Activated CD8-positive, alpha-beta memory T cell treated with anti-CD3 and anti-CD28 coated beads, Interleukin-2, amount 50 U/mL, for 4 hours (primary cell): ENCODE results near the gene MYRFL.

Experiments used
- DNase-seq: peaks from one replicate; pipeline ENCODE4 v3.0.0-alpha.2; 2020

Gene MYRFL

DNA sequence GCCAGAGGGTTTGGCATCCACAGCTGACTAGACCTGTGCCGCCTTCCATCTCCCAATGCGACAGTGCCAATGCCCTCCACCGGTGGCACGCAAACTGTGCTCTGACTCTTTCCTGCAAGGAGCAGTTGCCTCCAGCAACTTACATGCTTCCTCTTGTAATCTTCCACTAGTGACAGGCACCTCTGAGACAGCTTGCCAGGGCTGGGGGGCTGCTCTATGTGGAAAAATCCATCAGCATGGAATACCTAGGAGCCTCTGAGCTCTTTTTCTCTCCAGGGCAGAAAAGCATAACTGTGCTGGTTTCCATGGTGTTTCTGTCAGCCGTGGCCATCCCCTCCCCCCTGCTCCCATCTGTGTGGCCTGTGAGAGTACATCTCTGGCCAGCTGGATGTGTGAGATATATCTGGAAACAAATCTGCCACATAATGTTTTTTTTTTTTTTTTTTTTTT lies 110.6 kb downstream of the MYRFL start:
- no peak for DNase-seq

GRCh38 chr12:69936214-69936731 lies 111.2 kb downstream of the MYRFL start:
- DNase-seq, result no peak

- no peak for DNase-seq
Measured at GRCh38 chr12:69936766-69937165, 111.7 kb downstream of the MYRFL start.

- no peak for DNase-seq
Measured at GRCh38 chr12:69947123-69947522, 122.1 kb downstream of the MYRFL start.

GRCh38 chr12:69947897-69948296 lies 122.9 kb downstream of the MYRFL start:
- no peak for DNase-seq

- no peak for DNase-seq
Measured at GRCh38 chr12:69948851-69949250, 123.8 kb downstream of the MYRFL start.

- no peak for DNase-seq
Measured at GRCh38 chr12:69949311-69950002, 124.4 kb downstream of the MYRFL start.

DNA sequence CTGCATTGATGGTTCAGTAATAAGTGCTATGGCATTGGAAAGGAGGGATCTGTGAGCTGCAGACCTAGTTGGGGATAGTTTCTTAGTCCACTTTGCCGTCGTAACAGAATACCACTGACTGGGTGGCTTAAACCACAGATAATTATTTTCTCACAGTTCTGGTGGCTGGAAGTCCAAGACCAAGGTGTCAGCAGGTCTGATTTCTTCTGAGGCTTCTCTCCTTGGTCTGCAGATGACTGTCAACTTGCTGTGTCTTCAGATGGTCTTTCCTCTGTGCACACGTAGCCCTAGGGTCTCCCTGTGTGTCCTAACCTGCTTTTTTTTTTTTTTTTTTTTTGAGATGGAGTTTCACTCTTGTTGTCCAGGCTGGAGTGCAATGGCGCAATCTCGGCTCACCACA lies 126.1 kb downstream of the MYRFL start:
- DNase-seq, result no peak

GRCh38 chr12:69952890-69953289 lies 127.9 kb downstream of the MYRFL start:
- DNase-seq, result no peak

GRCh38 chr12:69961246-69961645 lies 136.2 kb downstream of the MYRFL start:
- DNase-seq, result no peak

- no peak for DNase-seq
Measured at GRCh38 chr12:69966409-69966808, 141.4 kb downstream of the MYRFL start.

DNA sequence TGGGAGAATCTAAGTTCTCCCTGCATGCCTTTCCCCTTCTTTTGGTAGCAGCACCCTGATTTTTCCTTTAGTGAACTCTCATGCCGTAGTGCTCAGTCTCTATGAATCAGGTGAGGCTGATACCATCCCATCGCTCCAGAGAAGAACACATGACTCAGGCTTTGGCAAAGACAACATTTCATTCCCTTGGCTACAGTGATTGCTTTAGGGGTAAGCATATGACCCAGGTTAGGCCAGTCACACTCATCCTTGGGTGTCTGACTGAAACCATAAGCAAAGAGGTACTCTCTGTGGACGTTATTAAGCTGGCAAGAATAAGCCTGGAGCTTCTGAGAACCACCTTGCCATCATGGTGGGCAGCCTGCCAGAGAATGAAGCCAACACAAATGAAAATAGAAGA lies 141.8 kb downstream of the MYRFL start:
- DNase-seq, result no peak

GRCh38 chr12:69969011-69969410 lies 144.0 kb downstream of the MYRFL start:
- DNase-seq, result no peak

DNA sequence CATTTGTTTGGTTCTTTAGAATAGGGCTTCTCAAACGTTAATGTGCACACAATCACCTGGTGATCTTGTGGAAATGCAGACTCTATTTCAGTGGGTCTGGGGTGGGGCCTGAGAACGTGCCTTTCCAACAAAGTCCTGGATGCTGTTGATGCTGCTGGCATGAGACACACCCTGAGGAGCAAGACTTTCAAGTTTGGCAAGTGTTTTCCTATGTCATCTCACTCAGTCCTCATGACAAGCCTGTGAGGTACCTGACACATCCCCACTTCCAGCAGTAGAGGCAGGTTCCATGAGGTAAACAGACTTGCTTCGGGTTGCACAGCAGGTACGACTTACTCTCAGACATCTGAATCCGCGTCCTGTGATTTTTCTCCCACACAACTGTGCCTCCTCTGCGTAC lies 147.1 kb downstream of the MYRFL start:
- DNase-seq, result no peak

DNA sequence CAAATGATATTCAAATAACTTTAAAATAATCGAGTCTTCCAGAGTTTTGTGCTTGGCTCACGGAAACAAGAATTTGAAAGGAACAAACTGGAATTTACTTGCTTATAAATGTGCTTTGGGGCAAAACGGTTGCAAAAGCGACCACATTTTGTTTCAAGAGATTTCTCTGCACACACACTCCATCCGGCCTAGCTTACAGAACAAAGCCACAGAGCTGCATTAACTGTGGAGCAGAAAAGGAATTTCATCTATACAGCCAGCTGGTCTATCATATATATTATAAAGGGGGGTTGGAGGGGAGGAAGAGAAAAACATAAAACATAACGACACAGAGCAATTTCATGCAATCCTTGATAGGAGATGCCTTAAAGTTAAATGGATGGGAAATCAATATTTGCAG lies 153.0 kb downstream of the MYRFL start:
- DNase-seq, result no peak

- DNase-seq, result no peak
Measured at GRCh38 chr12:69981881-69982475, 157.0 kb downstream of the MYRFL start.

- DNase-seq, result no peak
Measured at GRCh38 chr12:69984241-69984640, 159.2 kb downstream of the MYRFL start.

DNA sequence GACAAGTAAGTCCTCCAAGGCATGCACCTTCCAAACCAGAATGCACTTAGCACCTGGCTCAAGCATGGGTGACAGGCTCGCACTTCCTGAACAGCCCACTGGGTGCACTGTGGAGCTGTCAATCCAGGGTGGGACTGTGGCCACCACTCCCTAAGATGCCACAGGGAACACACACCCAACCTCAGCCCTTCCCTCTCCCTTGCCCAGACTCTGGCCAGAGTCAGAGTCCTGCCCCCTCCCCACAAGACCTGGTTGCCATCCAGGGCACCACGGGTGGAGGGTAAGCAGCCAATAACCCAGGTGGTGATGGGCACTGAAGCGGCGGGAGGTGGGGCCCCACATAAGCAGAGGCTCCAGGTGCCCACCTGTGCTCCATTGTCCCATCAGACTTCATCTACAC lies 160.6 kb downstream of the MYRFL start:
- no peak for DNase-seq

- no peak for DNase-seq
Measured at GRCh38 chr12:69986114-69986513, 161.1 kb downstream of the MYRFL start.

- DNase-seq, result no peak
Measured at GRCh38 chr12:69987579-69988091, 162.6 kb downstream of the MYRFL start.

GRCh38 chr12:69988481-69989321 lies 163.7 kb downstream of the MYRFL start:
- no peak for DNase-seq

GRCh38 chr12:69991690-69992288 lies 166.8 kb downstream of the MYRFL start:
- no peak for DNase-seq

DNA sequence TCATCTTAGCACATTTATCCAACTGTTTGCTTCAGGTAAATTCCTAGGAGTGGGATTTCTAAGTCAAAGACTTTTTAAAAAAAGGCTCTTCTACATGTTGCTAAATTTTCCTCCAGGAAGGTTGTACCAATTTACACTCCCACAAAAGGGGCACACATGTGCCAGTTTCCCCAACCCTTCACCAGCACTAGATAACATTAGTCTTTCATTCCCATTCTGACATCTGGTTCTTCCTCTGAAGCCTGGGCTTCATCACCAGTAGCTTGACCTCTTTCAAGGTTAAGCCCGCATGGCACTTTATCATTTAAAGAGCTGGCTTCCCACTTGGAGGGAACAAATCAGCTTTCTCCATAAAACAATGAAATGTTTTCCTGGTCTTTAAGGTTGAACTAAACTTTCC lies 168.4 kb downstream of the MYRFL start:
- no peak for DNase-seq
